HepG2 (cell line): ENCODE results near the gene MFSD11. TPM values are rescaled to one million over a fixed set of nuclear protein-coding genes. Genes with fewer than 3 reads are reported as not detected.

Source experiments
- IRF1 ChIP-seq: sonication (generic); formaldehyde crosslinking; IDR thresholded peaks from 2 replicates; pipeline ENCODE4 v1.4.0; 2020; ENCODE audit warnings: low read depth, mild to moderate bottlenecking, missing genetic modification reagents
- MAFK ChIP-seq, 2 experiments: IDR thresholded peaks in 1 of 2; conservative IDR thresholded peaks in 1 of 2; 2 replicates each; pipeline ENCODE4 v1.6.1; 2011; ENCODE audit warnings: improper control_type of control experiment in 2 of 2, low read length in 2 of 2
- PAXIP1 ChIP-seq: sonication (generic); formaldehyde crosslinking; conservative IDR thresholded peaks from 2 replicates; pipeline ENCODE4 v1.4.0; 2020; ENCODE audit warnings: mild to moderate bottlenecking, missing genetic modification reagents, moderate library complexity
- PITX1 ChIP-seq: sonication (generic); formaldehyde crosslinking; IDR thresholded peaks from 2 replicates; pipeline ENCODE4 v1.5.1; 2020; ENCODE audit warnings: mild to moderate bottlenecking, missing genetic modification reagents
- PRDM15 ChIP-seq: sonication (generic); formaldehyde crosslinking; IDR thresholded peaks from 2 replicates; pipeline ENCODE4 v1.4.0; 2020; ENCODE audit warnings: missing genetic modification reagents
- RXRB ChIP-seq: IDR thresholded peaks from 2 replicates; pipeline ENCODE4 v1.6.1; 2016; ENCODE audit warnings: borderline replicate concordance, missing genetic modification reagents, missing compliant biosample characterization
- STAT5B ChIP-seq: sonication (generic); formaldehyde crosslinking; IDR thresholded peaks from 2 replicates; pipeline ENCODE4 v1.4.0; 2020; ENCODE audit warnings: missing genetic modification reagents
- YEATS4 ChIP-seq: sonication (generic); formaldehyde crosslinking; IDR thresholded peaks from 2 replicates; pipeline ENCODE4 v1.4.0; 2020; ENCODE audit warnings: missing genetic modification reagents, borderline replicate concordance
- ZFP91 ChIP-seq: sonication (generic); formaldehyde crosslinking; IDR thresholded peaks from 2 replicates; pipeline ENCODE4 v1.9.0; 2022; ENCODE audit warnings: missing genetic modification reagents, mild to moderate bottlenecking, borderline replicate concordance
- ZFYVE20 ChIP-seq: sonication (generic); formaldehyde crosslinking; IDR thresholded peaks from 2 replicates; pipeline ENCODE4 v1.8.0; 2023; ENCODE audit warnings: low read depth, mild to moderate bottlenecking, moderate library complexity, missing genetic modification reagents, borderline replicate concordance
- ZNF615 ChIP-seq: sonication (generic); formaldehyde crosslinking; IDR thresholded peaks from 2 replicates; pipeline ENCODE4 v1.5.0; 2020; ENCODE audit warnings: mild to moderate bottlenecking, missing genetic modification reagents, borderline replicate concordance
- ZNF687 ChIP-seq: sonication (generic); formaldehyde crosslinking; IDR thresholded peaks from 2 replicates; pipeline ENCODE4 v1.5.1; 2020; ENCODE audit warnings: mild to moderate bottlenecking, missing genetic modification reagents, moderate library complexity
- ZNF747 ChIP-seq: sonication (generic); formaldehyde crosslinking; IDR thresholded peaks from 2 replicates; pipeline ENCODE4 v1.8.1; 2023; ENCODE audit warnings: missing genetic modification reagents, mild to moderate bottlenecking, borderline replicate concordance
- polyA plus RNA-seq, 8 experiments: library from polyadenylated mRNA; depleted of rRNA in 3 of 8; stranded (reverse) in 7 of 8; unstranded in 1 of 8; fragments of >200 nt; fragmentation: Illumina TruSeq in 4 of 8; extraction: Trizol in 4 of 8; gene quantifications; 2 replicates each; pipeline versions ENCODE4 v1.2.1 to v1.2.3, GENCODE V29; 2011 to 2016; ENCODE audit warnings: low read depth in 4 of 8, missing spikeins in 1 of 8, mixed read lengths in 1 of 8; ENCODE audit not compliant: insufficient read depth in 1 of 8
- total RNA-seq, 5 experiments: library from RNA; depleted of rRNA; stranded (reverse); fragments of >200 nt; fragmentation: Illumina TruSeq; extraction: Trizol; gene quantifications; 2 replicates each; pipeline ENCODE4 v1.2.3, GENCODE V29; 2016; ENCODE audit warnings: low read depth in 1 of 5

MFSD11 gene
- total and polyA plus RNA-seq, 2 of the 13 experiments (the other 11 are each of a cell fraction or from before 2014, with no cell fraction given) = 26.1 to 36.3 TPM

- peak; percentile 4 for TF ChIP-seq ZNF687 (CRISPR knock-in tag)
- TF ChIP-seq STAT5B (CRISPR knock-in tag) = no peak
- TF ChIP-seq MAFK (conservative IDR thresholded peaks at IDR 0.05 in 1 of 2, IDR thresholded peaks at IDR 0.05 in 1 of 2; ENCODE audit: low read length in 2 of 2) = no peak
- peak; percentile 26 for TF ChIP-seq PITX1
- no peak for TF ChIP-seq PRDM15
- peak; percentile 20; the same call in 1 of the 2 replicates for TF ChIP-seq YEATS4
- TF ChIP-seq ZFP91 (CRISPR knock-in tag) = no peak; the same call in 1 of the 2 replicates
- no peak for TF ChIP-seq ZNF747
- no peak for TF ChIP-seq IRF1 (CRISPR knock-in tag)
- TF ChIP-seq ZNF615 (CRISPR knock-in tag) = no peak
- TF ChIP-seq ZFYVE20 (CRISPR knock-in tag) = no peak
- peak; percentile 83 for TF ChIP-seq PAXIP1 (CRISPR knock-in tag)
- peak; percentile 68; the same call in 1 of the 2 replicates for TF ChIP-seq RXRB (CRISPR knock-in tag)
Measured at GRCh38 chr17:76701471-76701967, 36.4 kb upstream of the MFSD11 start (continued).
